Ishikawa (cell line): ENCODE data around the gene CMYA5.

Experiments
- CEBPB ChIP-seq: IDR thresholded peaks from 2 replicates; pipeline ENCODE4 v1.6.1; 2012
- CREB1 ChIP-seq: IDR thresholded peaks from 2 replicates; pipeline ENCODE4 v1.6.1; 2012; ENCODE audit warnings: low read depth
- EGR1 ChIP-seq: IDR thresholded peaks from 2 replicates; pipeline ENCODE4 v1.6.1; 2012
- EP300 ChIP-seq: IDR thresholded peaks from 2 replicates; pipeline ENCODE4 v1.6.1; 2012; ENCODE audit warnings: borderline replicate concordance
- FOXM1 ChIP-seq: IDR thresholded peaks from 2 replicates; pipeline ENCODE4 v1.6.1; 2012; ENCODE audit warnings: low read depth, borderline replicate concordance
- NFIC ChIP-seq: IDR thresholded peaks from 2 replicates; pipeline ENCODE4 v1.6.1; 2012
- RAD21 ChIP-seq: IDR thresholded peaks from 2 replicates; pipeline ENCODE4 v1.6.1; 2012; ENCODE audit warnings: low read depth
- TAF1 ChIP-seq: IDR thresholded peaks from 2 replicates; pipeline ENCODE4 v1.6.1; 2012; ENCODE audit warnings: low read depth, mild to moderate bottlenecking
- TCF12 ChIP-seq: IDR thresholded peaks from 2 replicates; pipeline ENCODE4 v1.6.1; 2012; ENCODE audit warnings: low read depth
- TEAD4 ChIP-seq: IDR thresholded peaks from 2 replicates; pipeline ENCODE4 v1.6.1; 2012
- YY1 ChIP-seq: IDR thresholded peaks from 2 replicates; pipeline ENCODE4 v1.6.1; 2012; ENCODE audit warnings: low read depth
- ZBTB7A ChIP-seq: IDR thresholded peaks from 2 replicates; pipeline ENCODE4 v1.6.1; 2012; ENCODE audit warnings: low read depth
- TF ChIP-seq, protein P1 (sequence below): IDR thresholded peaks from 2 replicates; pipeline ENCODE4 v1.6.1; 2012
- TF ChIP-seq, protein P2 (sequence below): IDR thresholded peaks from 2 replicates; pipeline ENCODE4 v1.6.1; 2012; ENCODE audit warnings: low read depth, mild to moderate bottlenecking
- TF ChIP-seq, protein P3 (sequence below): IDR thresholded peaks from 2 replicates; pipeline ENCODE4 v1.6.1; 2012

The CMYA5 gene

DNA sequence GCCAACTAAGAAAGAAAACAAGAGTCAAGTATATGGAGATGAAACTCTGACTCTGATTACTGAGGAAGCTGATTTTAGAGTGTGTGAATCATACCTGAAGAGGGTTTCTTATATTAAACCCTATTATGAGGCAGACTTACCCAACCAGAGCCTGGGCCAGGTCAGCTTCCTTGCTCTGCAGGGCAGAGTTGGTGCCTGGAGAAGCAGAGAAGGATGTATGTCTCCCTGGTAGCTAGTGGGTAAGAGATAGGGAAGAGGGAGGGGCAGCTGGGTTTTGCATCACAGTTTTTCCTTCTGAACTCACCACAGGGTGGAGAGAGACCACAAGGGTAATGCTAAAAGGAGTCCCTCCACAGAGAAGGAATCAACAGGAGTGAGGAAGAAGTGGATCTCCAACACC, 104.1 kb downstream of the CMYA5 start:
- TF ChIP-seq RAD21 (no peak), TAF1 (no peak), ZBTB7A (no peak), TEAD4 (no peak), YY1 (no peak), CREB1 (no peak)
- TF ChIP-seq, protein P1, sequence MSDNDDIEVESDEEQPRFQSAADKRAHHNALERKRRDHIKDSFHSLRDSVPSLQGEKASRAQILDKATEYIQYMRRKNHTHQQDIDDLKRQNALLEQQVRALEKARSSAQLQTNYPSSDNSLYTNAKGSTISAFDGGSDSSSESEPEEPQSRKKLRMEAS: no peak

DNA sequence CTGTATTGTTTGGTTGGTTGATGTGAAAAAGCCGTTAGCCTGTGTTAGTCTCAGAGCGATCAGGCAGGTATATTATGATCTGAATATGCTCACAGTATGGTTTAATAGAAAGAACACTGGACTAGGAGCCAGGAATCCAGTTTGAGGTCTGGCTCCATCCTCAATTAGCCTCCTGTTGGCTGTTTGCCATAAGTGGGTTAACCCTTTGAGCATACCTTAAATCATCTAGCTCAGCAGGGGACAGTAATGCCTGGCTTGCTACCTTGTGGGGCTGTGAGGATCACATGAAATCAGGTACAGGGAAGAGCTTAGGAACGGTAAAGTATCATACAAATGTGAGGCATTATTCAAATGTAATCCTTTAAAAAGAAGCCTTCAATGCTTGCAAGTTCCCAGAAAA, 104.7 kb downstream of the CMYA5 start:
- TF ChIP-seq CREB1 (no peak), EP300 (no peak), NFIC (peak; percentile 93), FOXM1 (no peak), ZBTB7A (no peak), TEAD4 (peak; percentile 45; the same call in 1 of the 2 replicates), EGR1 (no peak)
- TF ChIP-seq, protein P2, sequence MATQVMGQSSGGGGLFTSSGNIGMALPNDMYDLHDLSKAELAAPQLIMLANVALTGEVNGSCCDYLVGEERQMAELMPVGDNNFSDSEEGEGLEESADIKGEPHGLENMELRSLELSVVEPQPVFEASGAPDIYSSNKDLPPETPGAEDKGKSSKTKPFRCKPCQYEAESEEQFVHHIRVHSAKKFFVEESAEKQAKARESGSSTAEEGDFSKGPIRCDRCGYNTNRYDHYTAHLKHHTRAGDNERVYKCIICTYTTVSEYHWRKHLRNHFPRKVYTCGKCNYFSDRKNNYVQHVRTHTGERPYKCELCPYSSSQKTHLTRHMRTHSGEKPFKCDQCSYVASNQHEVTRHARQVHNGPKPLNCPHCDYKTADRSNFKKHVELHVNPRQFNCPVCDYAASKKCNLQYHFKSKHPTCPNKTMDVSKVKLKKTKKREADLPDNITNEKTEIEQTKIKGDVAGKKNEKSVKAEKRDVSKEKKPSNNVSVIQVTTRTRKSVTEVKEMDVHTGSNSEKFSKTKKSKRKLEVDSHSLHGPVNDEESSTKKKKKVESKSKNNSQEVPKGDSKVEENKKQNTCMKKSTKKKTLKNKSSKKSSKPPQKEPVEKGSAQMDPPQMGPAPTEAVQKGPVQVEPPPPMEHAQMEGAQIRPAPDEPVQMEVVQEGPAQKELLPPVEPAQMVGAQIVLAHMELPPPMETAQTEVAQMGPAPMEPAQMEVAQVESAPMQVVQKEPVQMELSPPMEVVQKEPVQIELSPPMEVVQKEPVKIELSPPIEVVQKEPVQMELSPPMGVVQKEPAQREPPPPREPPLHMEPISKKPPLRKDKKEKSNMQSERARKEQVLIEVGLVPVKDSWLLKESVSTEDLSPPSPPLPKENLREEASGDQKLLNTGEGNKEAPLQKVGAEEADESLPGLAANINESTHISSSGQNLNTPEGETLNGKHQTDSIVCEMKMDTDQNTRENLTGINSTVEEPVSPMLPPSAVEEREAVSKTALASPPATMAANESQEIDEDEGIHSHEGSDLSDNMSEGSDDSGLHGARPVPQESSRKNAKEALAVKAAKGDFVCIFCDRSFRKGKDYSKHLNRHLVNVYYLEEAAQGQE: no peak

DNA sequence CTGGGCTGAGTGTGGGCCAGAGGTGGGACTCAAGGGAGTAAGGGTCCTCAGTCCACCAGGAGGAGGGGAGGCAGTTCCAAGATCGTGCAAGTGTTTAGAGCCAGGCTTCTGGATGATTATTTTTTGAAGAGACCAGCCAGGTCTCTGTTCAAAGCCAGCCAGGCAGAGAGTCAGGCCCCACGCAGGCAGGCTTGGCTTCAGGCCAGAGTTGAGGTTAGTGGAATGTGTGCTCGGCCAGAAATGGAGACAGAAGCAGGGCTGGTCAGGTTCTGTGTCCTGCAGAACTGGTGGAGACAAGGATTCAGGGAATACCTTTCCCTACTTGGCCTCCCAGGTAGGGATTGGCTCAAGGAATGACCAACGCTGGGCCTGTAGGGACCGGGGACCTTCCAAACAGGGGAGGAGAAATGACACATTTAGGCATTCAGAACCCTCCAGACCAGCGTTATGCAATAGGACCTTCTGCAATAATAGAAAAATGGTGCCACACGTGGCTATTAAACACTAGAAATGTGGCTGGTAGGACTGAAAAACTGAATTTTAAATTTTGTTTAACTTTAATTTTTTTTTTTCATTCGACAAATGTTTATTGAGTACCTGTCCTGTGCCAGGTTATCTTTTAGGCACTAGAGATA, 106.2 kb downstream of the CMYA5 start:
- no peak for TF ChIP-seq EGR1
- TF ChIP-seq, protein P2: no peak
- TF ChIP-seq TEAD4: peak; percentile 70
- TF ChIP-seq FOXM1: no peak
- TF ChIP-seq YY1: no peak
- no peak; the same call in 1 of the 2 replicates for TF ChIP-seq ZBTB7A
- no peak for TF ChIP-seq CREB1
- TF ChIP-seq CEBPB: peak; percentile 80
- TF ChIP-seq EP300: 0 out of 2 replicates have a peak, but pooled peaks have one; percentile 10
- TF ChIP-seq TAF1: no peak
- TF ChIP-seq, protein P3, sequence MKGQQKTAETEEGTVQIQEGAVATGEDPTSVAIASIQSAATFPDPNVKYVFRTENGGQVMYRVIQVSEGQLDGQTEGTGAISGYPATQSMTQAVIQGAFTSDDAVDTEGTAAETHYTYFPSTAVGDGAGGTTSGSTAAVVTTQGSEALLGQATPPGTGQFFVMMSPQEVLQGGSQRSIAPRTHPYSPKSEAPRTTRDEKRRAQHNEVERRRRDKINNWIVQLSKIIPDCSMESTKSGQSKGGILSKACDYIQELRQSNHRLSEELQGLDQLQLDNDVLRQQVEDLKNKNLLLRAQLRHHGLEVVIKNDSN: no peak
- peak; percentile 94 for TF ChIP-seq NFIC
- no peak for TF ChIP-seq RAD21
- TF ChIP-seq, protein P1: no peak
- TF ChIP-seq TCF12: 0 out of 2 replicates have a peak, but pooled peaks have one; percentile 13

DNA sequence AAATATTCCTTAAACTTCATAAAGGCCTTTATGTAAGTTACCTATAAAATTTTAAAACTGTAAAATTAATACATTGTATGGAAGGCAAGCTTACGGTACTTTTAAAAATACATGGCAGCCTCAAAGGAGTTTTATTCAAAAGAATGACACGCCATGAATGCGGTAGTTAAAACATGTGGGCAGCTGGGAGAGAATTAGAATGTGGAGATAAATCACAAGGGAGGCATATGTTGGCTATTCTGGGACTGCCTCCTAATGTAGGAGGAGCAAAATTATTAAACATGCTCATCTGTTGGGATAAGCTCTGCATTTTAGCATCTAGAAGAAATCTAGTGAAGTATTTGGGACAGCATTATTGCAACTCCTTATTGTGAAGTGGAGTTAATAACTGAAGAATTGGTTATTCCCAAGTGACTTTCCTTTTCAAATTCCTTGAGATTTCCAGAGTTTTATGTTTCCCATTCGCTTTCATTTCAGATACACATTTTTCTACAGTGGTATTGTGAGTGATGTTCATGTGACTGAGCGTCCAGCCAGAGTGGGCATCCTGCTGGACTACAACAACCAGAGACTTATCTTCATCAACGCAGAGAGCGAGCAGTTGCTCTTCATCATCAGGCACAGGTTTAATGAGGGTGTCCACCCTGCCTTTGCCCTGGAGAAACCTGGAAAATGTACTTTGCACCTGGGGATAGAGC, 109.4 kb downstream of the CMYA5 start:
- no peak for TF ChIP-seq CEBPB
- no peak for TF ChIP-seq TEAD4
- TF ChIP-seq TAF1: no peak
- TF ChIP-seq, protein P1: no peak
- no peak for TF ChIP-seq CREB1

DNA sequence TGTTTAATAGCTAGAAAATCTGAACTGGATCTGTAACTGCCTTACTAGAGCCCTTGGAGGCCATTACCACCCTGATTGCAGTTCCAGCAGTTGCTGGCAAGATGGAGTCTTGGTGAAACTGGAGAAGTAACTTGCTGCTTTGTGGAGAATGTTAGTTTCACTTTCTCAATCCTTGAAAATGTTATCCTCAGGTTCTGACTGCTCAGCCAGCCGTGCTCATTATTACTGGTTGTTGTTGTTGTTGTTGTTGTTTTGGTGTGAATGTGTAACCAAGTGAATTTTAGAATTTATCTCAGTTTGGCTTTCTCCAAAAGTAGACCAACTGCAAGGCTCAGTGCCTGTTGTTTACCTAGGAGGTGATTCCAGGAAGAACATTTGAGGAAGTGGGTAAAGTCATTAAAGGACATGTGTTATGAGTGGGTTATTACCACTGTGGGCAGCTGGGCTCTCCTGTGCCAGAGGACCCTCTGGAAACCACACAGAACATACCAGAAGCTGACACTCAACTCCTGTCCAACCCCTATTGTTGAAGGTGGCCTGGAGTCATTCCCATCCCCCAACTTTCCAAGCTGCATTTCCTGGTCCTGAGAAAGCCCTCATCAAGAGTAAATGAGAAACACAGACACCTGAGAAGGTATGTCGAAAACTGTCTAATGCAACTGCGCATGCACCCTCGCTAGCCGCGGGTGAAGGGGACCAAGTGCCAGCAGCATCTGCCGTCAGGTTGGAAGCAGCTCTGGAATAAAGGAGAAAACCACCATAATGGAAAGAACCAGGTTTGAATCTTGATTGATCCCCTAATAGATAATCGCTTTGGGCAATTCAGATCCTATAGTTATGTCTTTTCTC, 111.6 kb downstream of the CMYA5 start:
- no peak for TF ChIP-seq YY1
- TF ChIP-seq, protein P3: no peak
- no peak for TF ChIP-seq FOXM1
- TF ChIP-seq ZBTB7A: no peak
- TF ChIP-seq, protein P2: no peak
- no peak for TF ChIP-seq CEBPB
- no peak for TF ChIP-seq TAF1
- no peak for TF ChIP-seq NFIC
- TF ChIP-seq TCF12: no peak
- TF ChIP-seq, protein P1: no peak
- TF ChIP-seq RAD21: no peak
- no peak for TF ChIP-seq EP300
- no peak for TF ChIP-seq TEAD4
